Measurements from ENCODE around the gene CEP250.
A peak's percentile ranks its signal among the peaks of the same experiment; 100 is the strongest.

The CEP250 gene

DNA sequence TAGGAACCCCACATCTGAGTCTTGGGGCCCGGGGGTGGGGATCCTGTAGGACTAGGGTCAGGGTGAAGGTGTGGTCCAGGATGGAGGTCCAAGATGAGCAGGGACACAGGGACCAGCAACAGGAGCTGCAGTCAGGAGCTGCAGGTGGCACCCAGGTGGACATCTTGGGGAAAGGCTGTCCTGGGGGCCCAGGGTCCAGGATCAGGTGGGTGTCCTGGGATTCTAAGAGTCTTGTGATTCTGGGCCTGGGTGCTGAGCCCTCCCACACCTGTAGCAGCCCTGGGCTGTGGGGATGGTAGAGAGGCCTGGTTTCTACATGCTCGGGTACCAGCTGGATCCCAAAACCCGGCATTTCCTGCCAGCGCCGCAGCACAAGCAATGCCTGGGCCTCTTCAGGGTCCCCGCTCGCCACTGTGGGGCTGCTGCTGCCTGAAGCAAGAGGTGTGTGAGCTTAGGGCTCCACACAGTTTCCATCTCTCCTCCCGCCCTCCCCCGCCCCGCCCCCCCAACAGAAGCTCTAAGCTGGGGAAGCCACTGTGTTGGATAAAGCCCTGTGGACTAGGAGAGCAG is 107.2 kb downstream of the CEP250 start:
- DNase-seq (ENCODE audit: low read depth, low spot score), result no peak
- no peak overlapping the region for H3K4me3 ChIP-seq (ENCODE audit: low read depth, low read length)
- in situ Hi-C loops (cut with HindIII; ENCODE audit: low sequenced_read_pairs), result no loop called here
- TF ChIP-seq, protein P1, sequence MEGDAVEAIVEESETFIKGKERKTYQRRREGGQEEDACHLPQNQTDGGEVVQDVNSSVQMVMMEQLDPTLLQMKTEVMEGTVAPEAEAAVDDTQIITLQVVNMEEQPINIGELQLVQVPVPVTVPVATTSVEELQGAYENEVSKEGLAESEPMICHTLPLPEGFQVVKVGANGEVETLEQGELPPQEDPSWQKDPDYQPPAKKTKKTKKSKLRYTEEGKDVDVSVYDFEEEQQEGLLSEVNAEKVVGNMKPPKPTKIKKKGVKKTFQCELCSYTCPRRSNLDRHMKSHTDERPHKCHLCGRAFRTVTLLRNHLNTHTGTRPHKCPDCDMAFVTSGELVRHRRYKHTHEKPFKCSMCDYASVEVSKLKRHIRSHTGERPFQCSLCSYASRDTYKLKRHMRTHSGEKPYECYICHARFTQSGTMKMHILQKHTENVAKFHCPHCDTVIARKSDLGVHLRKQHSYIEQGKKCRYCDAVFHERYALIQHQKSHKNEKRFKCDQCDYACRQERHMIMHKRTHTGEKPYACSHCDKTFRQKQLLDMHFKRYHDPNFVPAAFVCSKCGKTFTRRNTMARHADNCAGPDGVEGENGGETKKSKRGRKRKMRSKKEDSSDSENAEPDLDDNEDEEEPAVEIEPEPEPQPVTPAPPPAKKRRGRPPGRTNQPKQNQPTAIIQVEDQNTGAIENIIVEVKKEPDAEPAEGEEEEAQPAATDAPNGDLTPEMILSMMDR (IDR thresholded peaks at IDR 0.05; ENCODE audit: low read depth, low read length), result no peak

DNA sequence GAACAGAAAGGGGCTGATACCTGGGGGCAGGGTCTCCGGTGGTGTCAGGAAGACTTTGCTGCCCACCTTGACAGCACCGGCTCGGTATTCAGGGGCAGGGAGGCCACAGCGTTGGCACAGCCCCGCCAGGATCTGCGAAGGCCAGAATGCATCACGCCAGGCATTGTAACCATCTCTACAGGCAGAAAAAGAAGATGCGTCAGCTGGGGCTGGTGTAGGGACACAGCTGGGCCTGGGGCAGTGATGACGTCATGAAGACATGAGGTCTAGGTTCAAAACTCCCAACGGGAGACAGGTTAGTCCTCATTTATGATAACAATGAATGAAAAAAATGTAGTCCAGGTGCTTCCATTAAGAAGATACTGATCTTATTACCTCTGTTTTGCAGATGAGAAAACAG is 108.4 kb downstream of the CEP250 start:
- TF ChIP-seq, protein P1 (IDR thresholded peaks at IDR 0.05; ENCODE audit: low read depth, low read length), result no peak
- no peak for DNase-seq (ENCODE audit: low read depth, low spot score)
- in situ Hi-C loops (cut with HindIII; ENCODE audit: low sequenced_read_pairs), result no loop called here
- H3K4me3 ChIP-seq (ENCODE audit: low read depth, low read length), result no peak overlapping the region

DNA sequence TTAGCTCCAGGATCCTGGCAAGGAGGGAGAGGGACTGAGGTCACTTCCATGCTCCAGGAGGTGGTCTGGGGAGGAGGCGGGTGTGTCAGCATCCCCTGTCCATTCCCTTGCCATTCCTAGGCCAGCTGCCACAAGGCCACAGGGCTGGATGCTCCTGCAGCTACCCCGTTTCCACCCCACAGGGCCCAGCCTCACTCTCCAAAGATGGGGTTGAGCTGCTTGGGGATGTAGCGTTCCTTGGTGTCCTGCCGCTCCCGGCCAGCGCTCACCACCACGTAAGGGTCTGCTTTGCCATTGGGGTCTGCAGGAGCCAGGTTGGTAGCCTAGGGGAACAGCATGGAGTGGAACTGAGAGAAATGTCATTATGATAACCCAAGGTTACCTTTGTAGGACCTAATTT is 109.5 kb downstream of the CEP250 start:
- in situ Hi-C loops (cut with HindIII; ENCODE audit: low sequenced_read_pairs), result no loop called here
- no peak overlapping the region for H3K4me3 ChIP-seq (ENCODE audit: low read depth, low read length)
- no peak for DNase-seq (ENCODE audit: low read depth, low spot score)
- TF ChIP-seq, protein P1 (IDR thresholded peaks at IDR 0.05; ENCODE audit: low read depth, low read length), result no peak

DNA sequence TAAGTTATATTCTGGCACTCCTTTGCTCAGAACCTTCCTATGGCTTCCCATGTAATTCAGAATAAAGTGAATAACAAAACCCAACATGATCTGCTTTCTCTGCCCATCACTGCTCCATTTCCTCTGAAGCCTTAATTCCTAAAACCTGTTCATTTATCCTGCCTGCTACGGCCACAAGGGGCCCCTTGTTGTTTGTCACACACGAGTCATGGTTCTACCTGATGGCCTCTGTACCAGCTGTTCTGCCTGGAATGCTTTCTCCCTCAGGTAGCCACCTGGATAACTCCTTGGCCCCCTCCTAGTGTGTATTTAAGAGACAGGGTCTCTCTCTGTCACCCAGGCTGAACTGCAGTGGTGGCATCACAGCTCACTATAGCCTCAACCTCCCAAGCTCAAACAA is 113.2 kb downstream of the CEP250 start:
- TF ChIP-seq, protein P1 (IDR thresholded peaks at IDR 0.05; ENCODE audit: low read depth, low read length), result peak; percentile 13
- no peak for DNase-seq (ENCODE audit: low read depth, low spot score)
- in situ Hi-C loops (cut with HindIII; ENCODE audit: low sequenced_read_pairs), result no loop called here
- no peak overlapping the region for H3K4me3 ChIP-seq (ENCODE audit: low read depth, low read length)
